H1 (cell line): ENCODE results near the gene C3orf49. TPM values are rescaled to one million over a fixed set of nuclear protein-coding genes. Genes with fewer than 3 reads are reported as not detected.

Source experiments
- CTCF ChIA-PET: fragments of 300-600 bp; sonication (Branson Sonifier 250); formaldehyde crosslinking; loops from one replicate; lab custom pipeline; 2021; ENCODE audit not compliant: partially characterized antibody; lab: Charles Lee
- POLR2A ChIA-PET: fragments of 300-600 bp; sonication (Branson Sonifier 250); formaldehyde crosslinking; loops from one replicate; lab custom pipeline; 2021; ENCODE audit warnings: inconsistent platforms; ENCODE audit not compliant: partially characterized antibody; lab: Charles Lee
- DNase-seq, 2 experiments: peaks; one replicate each; pipeline versions ENCODE4 v3.0.0 to v3.0.0-alpha.2; 2010 to 2022; ENCODE audit warnings: low spot score in 2 of 2, low read depth in 1 of 2, mixed read lengths in 1 of 2
- FAIRE-seq: peaks from 2 replicates; lab custom pipeline; 2011; peaks lifted over from hg19 to GRCh38; lab: Jason Lieb, UNC
- H2AFZ ChIP-seq: 2 replicates; pipeline ENCODE4 v1.8.1; 2012; ENCODE audit warnings: low read length, inconsistent platforms
- H2AK5ac ChIP-seq: 2 replicates; pipeline ENCODE4 v1.6.1; 2013; ENCODE audit warnings: low read depth, low read length
- H2BK120ac ChIP-seq: replicated peaks from 2 replicates; pipeline ENCODE3; 2013; ENCODE audit warnings: low read depth, low read length, inconsistent platforms
- H2BK12ac ChIP-seq: 2 replicates; pipeline ENCODE4 v1.6.1; 2013; ENCODE audit warnings: low read depth, low read length
- H2BK15ac ChIP-seq: 2 replicates; pipeline ENCODE4 v1.6.1; 2013; ENCODE audit warnings: low read length
- H2BK20ac ChIP-seq: 2 replicates; pipeline ENCODE4 v1.6.1; 2013; ENCODE audit warnings: low read length
- H2BK5ac ChIP-seq: 2 replicates; pipeline ENCODE4 v1.6.1; 2013; ENCODE audit warnings: low read depth, low read length
- H3K14ac ChIP-seq: 2 replicates; pipeline ENCODE4 v1.6.1; 2013; ENCODE audit warnings: inconsistent platforms; ENCODE audit not compliant: insufficient read length
- H3K18ac ChIP-seq: 2 replicates; pipeline ENCODE4 v1.6.1; 2013; ENCODE audit warnings: low read length; ENCODE audit errors: extremely low read depth
- H3K23ac ChIP-seq: 2 replicates; pipeline ENCODE4 v1.6.1; 2013; ENCODE audit warnings: inconsistent platforms; ENCODE audit not compliant: insufficient read length
- H3K23me2 ChIP-seq: 2 replicates; pipeline ENCODE4 v1.6.1; 2013; ENCODE audit warnings: low read depth, low read length
- H3K27ac ChIP-seq: 2 replicates; pipeline ENCODE4 v1.6.1; 2011; ENCODE audit warnings: low read depth, low read length, inconsistent platforms
- H3K27me3 ChIP-seq, 4 experiments: replicated peaks in 1 of 4; 1 replicate in 1 of 4; 2 replicates in 3 of 4; pipeline versions ENCODE4 v1.6.1 to v1.8.1; 2011 to 2013; ENCODE audit warnings: low read length in 3 of 4, mild to moderate bottlenecking in 3 of 4, inconsistent platforms in 2 of 4, mixed read lengths in 2 of 4, moderate library complexity in 1 of 4; ENCODE audit not compliant: control insufficient read depth in 3 of 4, insufficient read depth in 3 of 4; ENCODE audit errors: extremely low read depth in 1 of 4
- H3K36me3 ChIP-seq, 4 experiments: 2 replicates each; pipeline versions ENCODE4 v1.6.1 to v1.8.1; 2011 to 2013; ENCODE audit warnings: mild to moderate bottlenecking in 4 of 4, low read length in 3 of 4, moderate library complexity in 2 of 4, control low read depth in 1 of 4, inconsistent platforms in 1 of 4; ENCODE audit not compliant: insufficient read depth in 4 of 4, control insufficient read depth in 2 of 4
- H3K4ac ChIP-seq: replicated peaks from 2 replicates; pipeline ENCODE3; 2013; ENCODE audit warnings: low read length, low read depth, mixed read lengths, inconsistent platforms; ENCODE audit not compliant: insufficient read length
- H3K4me1 ChIP-seq, 4 experiments: replicated peaks in 1 of 4; 1 replicate in 1 of 4; 2 replicates in 3 of 4; pipeline versions ENCODE4 v1.6.1 to v1.8.1; 2011 to 2013; ENCODE audit warnings: low read length in 3 of 4, inconsistent platforms in 2 of 4, mixed read lengths in 1 of 4; ENCODE audit not compliant: insufficient read depth in 4 of 4, control insufficient read depth in 3 of 4
- H3K4me2 ChIP-seq, 2 experiments: 2 replicates each; pipeline versions ENCODE4 v1.6.1 to v1.8.1; 2011 to 2013; ENCODE audit warnings: low read depth in 2 of 2, low read length in 2 of 2, control low read depth in 1 of 2, inconsistent platforms in 1 of 2, mild to moderate bottlenecking in 1 of 2; ENCODE audit not compliant: insufficient read depth in 1 of 2
- H3K4me3 ChIP-seq, 4 experiments: fragments of 200-600, 300-600 bp in 1 of 4; sonication (generic), shearing (Covaris generic), sonication (Bioruptor Twin) in 1 of 4; 2 replicates each; pipeline versions ENCODE4 v1.5.1 to v1.8.1; 2011 to 2016; ENCODE audit warnings: low read length in 4 of 4, low read depth in 3 of 4, control low read depth in 2 of 4, inconsistent platforms in 2 of 4, mild to moderate bottlenecking in 2 of 4, mixed read lengths in 1 of 4, moderate library complexity in 1 of 4; ENCODE audit not compliant: insufficient read depth in 2 of 4; ENCODE audit errors: extremely low read depth in 1 of 4
- H3K56ac ChIP-seq: replicated peaks from 2 replicates; pipeline ENCODE3; 2013; ENCODE audit warnings: low read depth, mild to moderate bottlenecking, mixed read lengths, low read length, inconsistent platforms; ENCODE audit not compliant: insufficient read length
- H3K79me1 ChIP-seq: 2 replicates; pipeline ENCODE4 v1.6.1; 2013; ENCODE audit warnings: low read depth, low read length, control low read depth
- H3K79me2 ChIP-seq, 2 experiments: 2 replicates each; pipeline versions ENCODE4 v1.6.1 to v1.8.1; 2012 to 2013; ENCODE audit warnings: low read length in 2 of 2, mild to moderate bottlenecking in 2 of 2, inconsistent platforms in 1 of 2; ENCODE audit not compliant: insufficient read depth in 2 of 2, control insufficient read depth in 1 of 2
- H3K9ac ChIP-seq, 4 experiments: replicated peaks in 1 of 4; 1 replicate in 1 of 4; 2 replicates in 3 of 4; pipeline versions ENCODE4 v1.6.1 to v1.8.1; 2011 to 2013; ENCODE audit warnings: low read depth in 3 of 4, low read length in 3 of 4, control low read depth in 2 of 4, mild to moderate bottlenecking in 2 of 4, moderate library complexity in 2 of 4, inconsistent platforms in 1 of 4; ENCODE audit errors: extremely low read depth in 1 of 4
- H3K9me3 ChIP-seq, 2 experiments: 2 replicates each; pipeline versions ENCODE4 v1.6.1 to v1.8.1; 2012 to 2013; ENCODE audit warnings: mild to moderate bottlenecking in 2 of 2, moderate library complexity in 2 of 2, control low read depth in 1 of 2, inconsistent platforms in 1 of 2, low read depth in 1 of 2, low read length in 1 of 2, mixed read lengths in 1 of 2; ENCODE audit not compliant: insufficient read depth in 2 of 2
- H4K20me1 ChIP-seq, 2 experiments: replicated peaks in 1 of 2; 2 replicates each; pipeline versions ENCODE3 to v1.8.1; 2011 to 2013; ENCODE audit warnings: inconsistent platforms in 2 of 2, low read length in 2 of 2, mild to moderate bottlenecking in 1 of 2; ENCODE audit not compliant: insufficient read depth in 2 of 2, control insufficient read depth in 1 of 2
- H4K5ac ChIP-seq: 2 replicates; pipeline ENCODE4 v1.6.1; 2013; ENCODE audit warnings: low read length, low read depth, mixed read lengths, inconsistent platforms; ENCODE audit not compliant: insufficient read length
- H4K8ac ChIP-seq: 2 replicates; pipeline ENCODE4 v1.8.0; 2013; ENCODE audit warnings: mild to moderate bottlenecking, moderate library complexity, low read length, inconsistent platforms; ENCODE audit not compliant: insufficient read depth; ENCODE audit errors: extremely low read depth
- H4K91ac ChIP-seq: replicated peaks from 2 replicates; pipeline ENCODE3; 2013; ENCODE audit warnings: low read length, mixed read lengths, inconsistent platforms; ENCODE audit not compliant: insufficient read length
- BACH1 ChIP-seq: IDR thresholded peaks from 2 replicates; pipeline ENCODE4 v1.6.1; 2012; ENCODE audit warnings: low read length, improper control_type of control experiment
- CTBP2 ChIP-seq: IDR thresholded peaks from 2 replicates; pipeline ENCODE4 v1.7.0; 2011; ENCODE audit warnings: borderline replicate concordance, mild to moderate bottlenecking, moderate library complexity, mixed read lengths, low read length; ENCODE audit not compliant: insufficient read depth, insufficient read length
- GABPA ChIP-seq: IDR thresholded peaks from 2 replicates; pipeline ENCODE4 v1.6.1; 2011; ENCODE audit warnings: mild to moderate bottlenecking, low read length, moderate library complexity, borderline replicate concordance; ENCODE audit not compliant: insufficient read depth
- NANOG ChIP-seq: IDR thresholded peaks from 2 replicates; pipeline ENCODE4 v1.6.1; 2011; ENCODE audit warnings: low read length, low read depth, mild to moderate bottlenecking, inconsistent platforms; ENCODE audit not compliant: insufficient read depth, poor library complexity, severe bottlenecking
- SIN3A ChIP-seq, 2 experiments: IDR thresholded peaks in 1 of 2; conservative IDR thresholded peaks in 1 of 2; 2 replicates each; pipeline ENCODE4 v1.6.1; 2011 to 2012; ENCODE audit warnings: low read length in 2 of 2, improper control_type of control experiment in 1 of 2, low read depth in 1 of 2, mild to moderate bottlenecking in 1 of 2
- TBP ChIP-seq: IDR thresholded peaks from 2 replicates; pipeline ENCODE4 v1.6.1; 2011; ENCODE audit warnings: low read depth, low read length, improper control_type of control experiment
- WGBS, 2 experiments: shearing (Covaris generic) in 1 of 2; methylation state at CpG; one replicate each; pipeline versions ENCODE4 v1.1.6 to v1.1.7; 2013 to 2015; ENCODE audit warnings: low lambda C conversion rate in 2 of 2, mixed read lengths in 2 of 2, inconsistent platforms in 1 of 2, low coverage in 1 of 2, missing lambda C conversion rate in 1 of 2; ENCODE audit not compliant: insufficient replicate concordance in 2 of 2, insufficient coverage in 1 of 2, insufficient read length in 1 of 2; ENCODE audit errors: extremely low coverage in 1 of 2, missing lambda C conversion rate in 1 of 2; 5-methylcytosine and 5-hydroxymethylcytosine counted together
- polyA plus RNA-seq, 7 experiments: library from polyadenylated mRNA; depleted of rRNA in 3 of 7; stranded (reverse) in 5 of 7; unstranded in 2 of 7; fragments of >200 nt in 5 of 7; fragments of 200-250 nt in 2 of 7; gene quantifications; 1 replicate in 5 of 7; 2 replicates in 1 of 7; 4 replicates in 1 of 7; pipeline versions ENCODE4 v1.2.1 to v1.2.3, GENCODE V29; 2011 to 2013; ENCODE audit warnings: missing spikeins in 2 of 7, mixed read lengths in 2 of 7
- total RNA-seq: library from RNA; stranded (reverse); fragmentation: NEBNext Ultra II Directional; extraction: Animal tissue kit (Norgen Biotek cat#: 25700); gene quantifications from 2 replicates; pipeline ENCODE4 v1.2.1, GENCODE V29; 2021
- TF ChIP-seq, protein P1 (sequence below): IDR thresholded peaks from 2 replicates; pipeline ENCODE4 v1.6.1; 2011; ENCODE audit warnings: low read depth, mild to moderate bottlenecking, low read length; ENCODE audit not compliant: insufficient read depth

The C3orf49 gene
- total and polyA plus RNA-seq, 2 of the 8 experiments (the other 6 are each of a cell fraction or from before 2014, with no cell fraction given), result not detected

GRCh38 chr3:63808633-63809032, 10.5 kb upstream of the C3orf49 start:
- H3K4me3 ChIP-seq, result no peak overlapping the region
- H4K91ac ChIP-seq, result no peak overlapping the region
- peaks cover 0 to 2% (median 0%) of the 10 kb centered on the region in 4 experiments; a peak in 2 of 7 replicates for H3K27me3 ChIP-seq
- H2BK20ac ChIP-seq, result no peak overlapping the region
- CTCF ChIA-PET, result interaction anchor here (1.2 kb wide), 1 partner anchor 11 kb away, joined by 5 read pairs; the partner anchor contains the start of gene C3orf49
- H3K23ac ChIP-seq, result no peak overlapping the region
- H3K79me1 ChIP-seq, result no peaks in the 10 kb centered on the region
- no peak overlapping the region for H4K8ac ChIP-seq
- DNase-seq, result no peak
- no peaks in the 10 kb centered on the region for H3K79me2 ChIP-seq
- 91% methylated on average over 3 of the region's 3 CpGs; no CpG with 5 or more reads in 1 of the 2 experiments for WGBS, 2 experiments
- H3K9ac ChIP-seq, result no peak overlapping the region
- H3K9me3 ChIP-seq, result peaks cover 0 to 6% of the 10 kb centered on the region in 2 experiments; a peak in 2 of 4 replicates
- H3K14ac ChIP-seq, result no peak overlapping the region
- no peaks in the 10 kb centered on the region for H3K23me2 ChIP-seq
- TF ChIP-seq GABPA (no peak), CTBP2 (no peak), TBP (no peak), BACH1 (no peak), SIN3A (conservative IDR thresholded peaks at IDR 0.05 in 1 of 2, IDR thresholded peaks at IDR 0.05 in 1 of 2; ENCODE audit: low read depth in 1 of 2, low read length in 2 of 2) (no peak), NANOG (no peak)
- TF ChIP-seq, protein P1, sequence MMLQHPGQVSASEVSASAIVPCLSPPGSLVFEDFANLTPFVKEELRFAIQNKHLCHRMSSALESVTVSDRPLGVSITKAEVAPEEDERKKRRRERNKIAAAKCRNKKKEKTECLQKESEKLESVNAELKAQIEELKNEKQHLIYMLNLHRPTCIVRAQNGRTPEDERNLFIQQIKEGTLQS, result no peak
- H3K36me3 ChIP-seq, result no peaks in the 10 kb centered on the region; a peak in 1 of 8 replicates
- H2BK15ac ChIP-seq, result no peak overlapping the region
- H3K4ac ChIP-seq, result no peak overlapping the region
- no peak overlapping the region for H2AFZ ChIP-seq
- H3K4me1 ChIP-seq, result peaks cover 0 to 3% (median 0%) of the 10 kb centered on the region in 4 experiments; a peak in 1 of 7 replicates
- no peak overlapping the region for H2BK120ac ChIP-seq
- no peak overlapping the region for H2BK12ac ChIP-seq
- no peaks in the 10 kb centered on the region for H4K20me1 ChIP-seq
- FAIRE-seq, result no peak
- H4K5ac ChIP-seq, result no peak overlapping the region
- H3K27ac ChIP-seq, result no peak overlapping the region
- H3K56ac ChIP-seq, result no peak overlapping the region
- POLR2A ChIA-PET, result no interaction called here
- no peak overlapping the region for H2BK5ac ChIP-seq
- H2AK5ac ChIP-seq, result no peak overlapping the region
- H3K18ac ChIP-seq, result no peak overlapping the region
- H3K4me2 ChIP-seq, result no peak overlapping the region
